ENCODE data around the gene AK9.
"Not testable (repeated sequence)": the region's sequence is repeated elsewhere in the genome, so short reads cannot be mapped to it uniquely, and the experiment has no call there.

Gene AK9

DNA sequence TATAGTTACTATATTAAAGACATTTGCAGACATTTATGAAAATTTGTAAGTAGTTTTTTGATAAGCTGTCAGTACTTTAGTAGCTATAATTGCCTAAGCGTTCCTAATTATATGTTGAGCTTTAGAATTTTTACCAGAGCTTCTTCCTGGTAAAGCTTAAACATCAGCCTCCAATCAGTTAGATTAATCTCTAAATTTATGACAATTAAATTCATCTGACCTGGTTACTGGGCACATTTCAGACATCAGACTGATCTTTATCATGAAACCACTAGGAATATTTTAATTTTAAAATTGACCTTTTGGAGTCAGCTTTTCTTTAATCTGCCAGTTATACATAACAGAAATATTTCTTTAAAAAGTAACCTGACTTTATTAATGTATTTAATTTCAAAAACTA, 23.6 kb upstream of the AK9 start:
- CTCF ChIA-PET: interaction anchor here (0.6 to 2.9 kb wide), 3 partner anchors 9 to 325 kb away, joined by 3 to 12 read pairs (median 4); no protein-coding TSS in a partner anchor
- TF ChIP-seq, protein P1, sequence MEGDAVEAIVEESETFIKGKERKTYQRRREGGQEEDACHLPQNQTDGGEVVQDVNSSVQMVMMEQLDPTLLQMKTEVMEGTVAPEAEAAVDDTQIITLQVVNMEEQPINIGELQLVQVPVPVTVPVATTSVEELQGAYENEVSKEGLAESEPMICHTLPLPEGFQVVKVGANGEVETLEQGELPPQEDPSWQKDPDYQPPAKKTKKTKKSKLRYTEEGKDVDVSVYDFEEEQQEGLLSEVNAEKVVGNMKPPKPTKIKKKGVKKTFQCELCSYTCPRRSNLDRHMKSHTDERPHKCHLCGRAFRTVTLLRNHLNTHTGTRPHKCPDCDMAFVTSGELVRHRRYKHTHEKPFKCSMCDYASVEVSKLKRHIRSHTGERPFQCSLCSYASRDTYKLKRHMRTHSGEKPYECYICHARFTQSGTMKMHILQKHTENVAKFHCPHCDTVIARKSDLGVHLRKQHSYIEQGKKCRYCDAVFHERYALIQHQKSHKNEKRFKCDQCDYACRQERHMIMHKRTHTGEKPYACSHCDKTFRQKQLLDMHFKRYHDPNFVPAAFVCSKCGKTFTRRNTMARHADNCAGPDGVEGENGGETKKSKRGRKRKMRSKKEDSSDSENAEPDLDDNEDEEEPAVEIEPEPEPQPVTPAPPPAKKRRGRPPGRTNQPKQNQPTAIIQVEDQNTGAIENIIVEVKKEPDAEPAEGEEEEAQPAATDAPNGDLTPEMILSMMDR (conservative IDR thresholded peaks at IDR 0.05; ENCODE audit: low read depth): no peak
- H3K27ac ChIP-seq: no peak overlapping the region
- DNase-seq (ENCODE audit: low spot score): no peak
- POLR2A ChIA-PET (ENCODE audit: low non-redundant PET): no interaction called here

DNA sequence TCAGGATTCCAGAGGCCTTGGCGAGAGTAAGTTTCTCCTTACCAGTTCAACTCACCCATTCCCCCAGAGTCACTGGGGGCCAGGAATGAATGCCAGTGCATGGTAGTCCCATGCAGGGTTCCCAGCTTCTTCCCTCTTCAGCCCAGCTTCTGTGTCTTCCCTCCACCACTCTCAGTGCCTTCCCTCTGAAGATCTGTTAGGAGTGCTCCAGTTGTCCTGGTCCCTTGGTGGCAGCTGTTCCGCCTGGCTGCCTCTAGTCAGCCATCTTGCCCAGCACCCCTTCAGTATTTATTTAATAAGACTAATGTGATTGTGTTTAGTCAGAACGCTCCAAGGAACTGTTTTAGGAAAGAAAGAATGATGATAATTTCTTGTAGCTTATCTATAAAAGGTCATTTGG, 23.2 kb upstream of the AK9 start:
- H3K27ac ChIP-seq: no peak overlapping the region
- ChIA-PET POLR2A (ENCODE audit: low non-redundant PET) (no interaction called here), CTCF (interaction anchor here (0.6 to 2.9 kb wide), 4 partner anchors 9 to 326 kb away, joined by 3 to 12 read pairs (median 4); no protein-coding TSS in a partner anchor)
- no peak for DNase-seq (ENCODE audit: low spot score)
- TF ChIP-seq, protein P1 (conservative IDR thresholded peaks at IDR 0.05; ENCODE audit: low read depth): no peak

DNA sequence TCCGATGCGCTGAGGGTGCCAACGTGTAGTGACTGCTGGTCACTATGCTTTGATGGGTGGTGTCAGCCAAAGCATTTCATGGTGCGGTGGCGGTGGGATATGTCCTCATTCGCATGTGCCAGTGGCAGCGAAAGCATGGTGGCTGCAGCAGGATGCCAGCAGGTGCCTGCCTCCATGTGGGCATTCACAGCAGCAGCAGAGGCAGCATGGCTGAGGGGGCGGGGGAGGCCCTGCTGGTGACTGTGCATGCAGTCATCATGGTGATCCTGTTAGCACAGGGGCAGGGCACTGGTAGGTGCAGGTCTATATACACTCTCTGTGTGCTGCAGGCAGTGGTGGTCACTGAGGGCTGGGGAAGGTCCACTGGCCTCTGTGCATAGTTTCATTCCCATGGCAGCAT, 22.1 kb upstream of the AK9 start:
- POLR2A ChIA-PET (ENCODE audit: low non-redundant PET): no interaction called here

DNA sequence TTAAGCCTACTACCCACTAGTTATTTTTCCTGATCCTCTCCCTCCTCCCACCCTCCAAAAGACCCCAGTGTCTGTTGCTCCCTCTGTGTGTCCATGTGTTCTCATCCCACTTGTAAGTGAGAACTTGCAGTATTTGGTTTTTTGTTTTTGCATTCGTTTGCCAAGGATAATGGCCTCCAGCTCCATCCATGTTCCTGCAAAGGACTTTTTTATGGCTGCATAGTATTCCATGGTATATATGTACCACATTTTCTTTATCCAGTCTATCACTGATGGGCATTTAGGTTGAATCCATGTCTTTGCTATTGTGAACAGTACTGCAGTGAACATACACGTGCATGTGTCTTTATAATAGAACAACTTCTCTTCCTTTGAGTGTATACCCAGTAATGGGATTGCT, 17.1 kb upstream of the AK9 start:
- H3K27ac ChIP-seq; POLR2A ChIA-PET (ENCODE audit: low non-redundant PET): not testable (repeated sequence)
- CTCF ChIA-PET: interaction anchor here (1.3 kb wide), 1 partner anchor 332 kb away, joined by 4 read pairs; no protein-coding TSS in a partner anchor

More for the DNA sequence above, 22.1 kb upstream of the AK9 start:
- CTCF ChIA-PET: interaction anchor here (0.8 to 1.3 kb wide), 2 partner anchors 8 to 327 kb away, joined by 3 read pairs; no protein-coding TSS in a partner anchor
- DNase-seq (ENCODE audit: low spot score): peak; percentile 13
- no peak overlapping the region for H3K27ac ChIP-seq
- TF ChIP-seq, protein P1 (conservative IDR thresholded peaks at IDR 0.05; ENCODE audit: low read depth): no peak

DNA sequence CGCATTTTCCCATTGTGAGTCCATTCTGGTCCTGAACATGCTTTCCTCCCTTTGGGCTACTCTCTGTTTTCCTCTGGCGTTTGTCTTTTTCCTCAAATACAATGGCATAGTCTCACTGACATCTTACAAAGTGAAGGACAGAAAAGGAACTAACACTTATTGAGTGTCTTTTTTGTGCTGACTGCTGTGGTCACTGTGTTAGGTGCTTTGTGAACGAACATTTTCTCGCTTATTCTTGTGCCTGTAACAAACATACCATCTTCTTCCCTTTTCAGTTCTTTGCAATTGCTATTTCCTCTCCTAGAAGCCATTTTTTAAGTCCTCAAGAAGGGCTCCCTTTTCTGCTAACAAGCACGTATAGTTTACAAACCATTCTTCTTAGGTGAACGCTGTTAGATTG, 15.5 kb upstream of the AK9 start:
- H3K27ac ChIP-seq: no peak overlapping the region
- DNase-seq (ENCODE audit: low spot score): no peak
- TF ChIP-seq, protein P1 (conservative IDR thresholded peaks at IDR 0.05; ENCODE audit: low read depth): no peak
- CTCF ChIA-PET: no interaction called here
- POLR2A ChIA-PET (ENCODE audit: low non-redundant PET): no interaction called here

More for the DNA sequence above, 17.1 kb upstream of the AK9 start:
- not testable (repeated sequence) for DNase-seq (ENCODE audit: low spot score)

DNA sequence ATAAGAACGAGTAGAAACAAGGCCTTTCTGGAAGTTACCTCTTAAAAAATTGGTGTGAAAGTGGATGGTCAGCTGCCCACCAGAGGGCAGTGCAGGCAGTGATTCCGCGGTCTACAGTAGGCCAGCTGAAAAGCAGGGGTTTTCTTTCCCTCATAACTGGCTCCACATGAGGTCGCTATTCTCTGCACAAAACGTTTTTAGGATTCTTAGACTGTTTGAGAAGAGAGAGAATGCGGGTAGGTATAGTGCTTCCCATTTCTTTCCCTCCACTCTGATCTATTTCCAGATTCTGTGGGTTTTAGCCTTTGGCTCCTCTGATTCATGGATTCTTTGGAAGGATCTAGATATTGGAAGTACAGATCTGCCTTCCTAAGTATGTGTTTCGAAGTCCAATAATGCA, 14.3 kb upstream of the AK9 start:
- TF ChIP-seq, protein P1 (conservative IDR thresholded peaks at IDR 0.05; ENCODE audit: low read depth): peak; percentile 95
- ChIA-PET CTCF (interaction anchor here (0.6 to 3.0 kb wide), 12 partner anchors 8 to 611 kb away, joined by 3 to 43 read pairs (median 3); partner anchors contain the start of gene SESN1), POLR2A (ENCODE audit: low non-redundant PET) (no interaction called here)
- H3K27ac ChIP-seq: no peak overlapping the region
- peak; percentile 68 for DNase-seq (ENCODE audit: low spot score)

DNA sequence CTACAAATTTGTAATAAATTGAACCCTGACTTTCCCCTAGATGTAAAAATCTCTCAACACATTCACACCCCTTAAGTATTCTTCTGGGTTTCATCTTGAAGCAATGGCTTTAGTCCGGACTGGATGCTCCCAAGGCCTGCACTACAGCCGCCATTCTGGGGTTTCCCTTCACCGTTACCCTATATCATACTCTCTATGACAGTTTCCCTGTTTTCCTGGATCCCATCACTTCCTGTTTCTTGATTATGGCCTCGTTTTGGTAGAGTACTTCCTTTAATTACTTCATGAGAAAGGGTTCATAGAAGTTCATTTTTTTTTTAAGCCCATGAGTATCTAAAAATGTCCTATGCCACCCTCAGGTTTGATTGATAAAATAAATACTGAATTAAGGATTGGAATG, 11.8 kb upstream of the AK9 start:
- POLR2A ChIA-PET (ENCODE audit: low non-redundant PET): no interaction called here
- TF ChIP-seq, protein P1 (conservative IDR thresholded peaks at IDR 0.05; ENCODE audit: low read depth): no peak
- no peak for DNase-seq (ENCODE audit: low spot score)
- CTCF ChIA-PET: interaction anchor here (2.9 to 3.0 kb wide), 2 partner anchors 337 kb away, joined by 18 to 43 read pairs; no protein-coding TSS in a partner anchor
- no peak overlapping the region for H3K27ac ChIP-seq
